ENCODE results near the gene TMEM176B.

DNA sequence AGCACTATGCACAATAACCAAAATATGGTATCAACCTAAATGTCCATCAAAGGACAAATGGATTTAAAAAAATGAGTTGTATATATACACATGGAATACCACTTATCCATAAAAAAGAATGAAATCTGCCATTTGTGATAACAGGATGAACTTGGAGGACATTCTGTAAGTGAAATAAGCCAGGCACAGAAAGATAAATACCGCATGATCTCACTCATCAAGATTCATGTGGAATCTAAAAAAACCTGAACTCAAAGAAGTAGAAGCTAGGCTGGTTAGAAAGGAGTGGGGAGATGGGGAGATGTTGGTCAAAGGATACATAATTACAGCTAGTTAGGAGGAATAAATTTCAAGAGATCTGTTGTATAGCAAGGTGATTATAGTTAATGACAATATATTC lies 34.9 kb upstream of the TMEM176B start:
- TF ChIP-seq CTCF (conservative IDR thresholded peaks at IDR 0.05; ENCODE audit: low read depth, low read length) (no peak), EZH2 (IDR thresholded peaks at IDR 0.05; ENCODE audit: borderline replicate concordance, low read depth, low read length, poor library complexity, severe bottlenecking) (no peak)

Data from A673 (cell line).